ENCODE results near the gene ALPK3.

Gene ALPK3

DNA sequence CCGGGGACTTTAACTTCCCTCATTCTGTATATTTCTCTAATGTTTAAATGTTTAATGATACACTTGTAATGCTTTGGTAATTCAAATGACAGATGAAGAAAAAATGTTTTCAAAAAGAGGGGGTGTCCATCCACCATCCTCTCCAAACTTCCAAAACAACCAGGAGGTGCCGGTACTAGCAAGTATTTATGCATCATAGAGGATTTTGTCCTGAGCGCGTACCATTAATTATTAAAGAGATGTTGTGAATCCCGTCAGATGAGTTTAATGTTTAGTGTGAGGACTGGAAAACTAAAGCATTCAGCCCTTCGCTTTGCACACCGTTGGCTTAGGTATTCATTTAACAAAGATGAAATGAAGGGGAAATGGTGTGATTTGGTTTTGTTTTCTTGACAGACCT is 68.6 kb downstream of the ALPK3 start:
- no peak for DNase-seq (ENCODE audit: low spot score)
- Histone ChIP-seq H3K4me3 (ENCODE audit: severe bottlenecking) (no peak overlapping the region), H3K27ac (ENCODE audit: poor library complexity, severe bottlenecking) (no peak overlapping the region), H3K27me3 (ENCODE audit: insufficient read depth, poor library complexity, severe bottlenecking) (no peaks in the 10 kb centered on the region), H3K36me3 (ENCODE audit: low read depth) (no peaks in the 10 kb centered on the region), H3K9me3 (ENCODE audit: severe bottlenecking) (no peaks in the 10 kb centered on the region), H3K4me1 (ENCODE audit: insufficient read depth, poor library complexity, severe bottlenecking) (no peaks in the 10 kb centered on the region)
- TF ChIP-seq, protein P1, sequence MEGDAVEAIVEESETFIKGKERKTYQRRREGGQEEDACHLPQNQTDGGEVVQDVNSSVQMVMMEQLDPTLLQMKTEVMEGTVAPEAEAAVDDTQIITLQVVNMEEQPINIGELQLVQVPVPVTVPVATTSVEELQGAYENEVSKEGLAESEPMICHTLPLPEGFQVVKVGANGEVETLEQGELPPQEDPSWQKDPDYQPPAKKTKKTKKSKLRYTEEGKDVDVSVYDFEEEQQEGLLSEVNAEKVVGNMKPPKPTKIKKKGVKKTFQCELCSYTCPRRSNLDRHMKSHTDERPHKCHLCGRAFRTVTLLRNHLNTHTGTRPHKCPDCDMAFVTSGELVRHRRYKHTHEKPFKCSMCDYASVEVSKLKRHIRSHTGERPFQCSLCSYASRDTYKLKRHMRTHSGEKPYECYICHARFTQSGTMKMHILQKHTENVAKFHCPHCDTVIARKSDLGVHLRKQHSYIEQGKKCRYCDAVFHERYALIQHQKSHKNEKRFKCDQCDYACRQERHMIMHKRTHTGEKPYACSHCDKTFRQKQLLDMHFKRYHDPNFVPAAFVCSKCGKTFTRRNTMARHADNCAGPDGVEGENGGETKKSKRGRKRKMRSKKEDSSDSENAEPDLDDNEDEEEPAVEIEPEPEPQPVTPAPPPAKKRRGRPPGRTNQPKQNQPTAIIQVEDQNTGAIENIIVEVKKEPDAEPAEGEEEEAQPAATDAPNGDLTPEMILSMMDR (IDR thresholded peaks at IDR 0.05; ENCODE audit: poor library complexity, severe bottlenecking), result no peak
- no peak for ATAC-seq (ENCODE audit: low read depth)

DNA sequence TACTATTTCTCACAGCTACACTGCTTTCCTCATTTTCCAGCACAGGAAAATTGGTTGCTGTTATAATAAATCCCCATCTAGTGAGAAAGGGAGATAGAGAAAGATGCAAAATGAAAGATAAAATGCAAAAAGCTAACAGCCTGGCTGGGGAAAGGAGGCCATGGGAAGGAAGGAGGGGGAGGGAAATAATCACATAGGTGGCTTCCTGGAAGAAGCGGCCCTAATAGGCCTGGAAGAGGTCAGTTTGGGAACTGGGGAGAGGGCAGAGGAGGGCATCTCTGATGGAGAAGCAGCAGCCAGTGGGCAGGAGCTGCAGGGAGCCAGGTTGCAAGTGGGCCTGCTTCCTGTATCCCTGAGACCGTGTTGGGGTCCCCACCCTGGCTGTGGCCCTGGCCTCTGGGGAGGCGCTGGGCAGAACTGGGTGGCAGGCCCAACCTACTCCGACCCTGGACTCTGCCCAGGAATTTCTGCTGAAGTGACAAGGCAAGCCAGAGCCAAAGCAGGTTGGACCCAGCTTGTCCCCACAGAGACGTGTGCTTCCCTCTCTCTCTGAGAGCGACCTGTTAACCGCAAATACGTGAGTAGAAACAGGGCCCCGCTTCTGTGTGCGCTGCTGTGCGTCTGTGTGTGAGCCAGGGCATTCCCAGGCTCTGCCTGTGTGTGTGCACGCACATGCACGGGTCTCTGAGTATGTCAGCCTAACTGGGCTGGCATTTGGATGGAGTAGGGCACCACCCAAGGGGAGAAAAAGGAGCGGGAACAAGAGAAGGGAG is 69.2 kb downstream of the ALPK3 start:
- Histone ChIP-seq H3K36me3 (ENCODE audit: low read depth) (no peaks in the 10 kb centered on the region), H3K4me1 (ENCODE audit: insufficient read depth, poor library complexity, severe bottlenecking) (no peaks in the 10 kb centered on the region), H3K27ac (ENCODE audit: poor library complexity, severe bottlenecking) (no peak overlapping the region), H3K9me3 (ENCODE audit: severe bottlenecking) (no peaks in the 10 kb centered on the region), H3K4me3 (ENCODE audit: severe bottlenecking) (no peak overlapping the region), H3K27me3 (ENCODE audit: insufficient read depth, poor library complexity, severe bottlenecking) (no peaks in the 10 kb centered on the region)
- DNase-seq (ENCODE audit: low spot score), result no peak
- TF ChIP-seq, protein P1 (IDR thresholded peaks at IDR 0.05; ENCODE audit: poor library complexity, severe bottlenecking), result no peak
- ATAC-seq (ENCODE audit: low read depth), result no peak

DNA sequence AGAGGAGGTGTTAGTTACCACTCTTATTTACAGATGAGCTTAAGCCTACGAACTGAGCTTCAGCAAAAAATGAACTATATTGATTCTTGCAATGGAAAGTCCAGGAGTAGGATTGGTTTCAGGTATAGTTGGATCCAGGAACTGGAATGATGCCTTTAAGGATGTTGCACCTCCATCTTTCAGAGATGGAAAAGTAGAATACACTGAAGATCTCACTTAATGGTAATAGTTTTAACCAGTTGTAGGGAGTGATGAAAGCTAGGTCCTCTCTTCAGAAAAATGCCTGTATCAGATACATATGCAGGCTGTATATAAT is 69.8 kb downstream of the ALPK3 start:
- no peak for ATAC-seq (ENCODE audit: low read depth)
- H3K4me3 ChIP-seq (ENCODE audit: severe bottlenecking), result no peak overlapping the region
- no peaks in the 10 kb centered on the region for H3K9me3 ChIP-seq (ENCODE audit: severe bottlenecking)
- no peaks in the 10 kb centered on the region for H3K4me1 ChIP-seq (ENCODE audit: insufficient read depth, poor library complexity, severe bottlenecking)
- DNase-seq (ENCODE audit: low spot score), result no peak
- H3K27me3 ChIP-seq (ENCODE audit: insufficient read depth, poor library complexity, severe bottlenecking), result no peaks in the 10 kb centered on the region
- H3K27ac ChIP-seq (ENCODE audit: poor library complexity, severe bottlenecking), result no peak overlapping the region
- TF ChIP-seq, protein P1 (IDR thresholded peaks at IDR 0.05; ENCODE audit: poor library complexity, severe bottlenecking), result no peak
- no peaks in the 10 kb centered on the region for H3K36me3 ChIP-seq (ENCODE audit: low read depth)

DNA sequence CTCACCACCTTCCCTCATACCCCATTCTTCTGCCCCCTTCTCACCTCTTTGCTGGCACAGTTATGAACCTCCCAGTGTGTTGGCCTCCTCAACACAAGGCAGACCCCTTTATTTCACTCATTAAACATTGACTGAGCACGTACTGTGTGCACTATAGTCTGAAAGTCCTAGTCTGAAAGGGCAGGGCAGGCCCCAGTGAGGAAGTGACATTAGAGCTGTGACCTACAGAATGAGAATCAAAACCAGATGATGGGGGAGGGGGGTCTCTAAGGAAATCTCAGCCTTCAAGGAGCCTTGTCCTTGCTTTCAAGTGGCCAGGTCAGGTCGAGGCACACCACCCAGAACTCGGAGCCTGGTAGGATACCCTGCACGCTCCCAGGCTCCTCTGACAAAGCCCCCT is 70.8 kb downstream of the ALPK3 start:
- no peak overlapping the region for H3K27ac ChIP-seq (ENCODE audit: poor library complexity, severe bottlenecking)
- TF ChIP-seq, protein P1 (IDR thresholded peaks at IDR 0.05; ENCODE audit: poor library complexity, severe bottlenecking), result no peak
- no peaks in the 10 kb centered on the region for H3K36me3 ChIP-seq (ENCODE audit: low read depth)
- H3K27me3 ChIP-seq (ENCODE audit: insufficient read depth, poor library complexity, severe bottlenecking), result no peaks in the 10 kb centered on the region
- H3K4me3 ChIP-seq (ENCODE audit: severe bottlenecking), result no peak overlapping the region
- ATAC-seq (ENCODE audit: low read depth) (no peak), DNase-seq (ENCODE audit: low spot score) (no peak)
- no peaks in the 10 kb centered on the region for H3K9me3 ChIP-seq (ENCODE audit: severe bottlenecking)
- no peaks in the 10 kb centered on the region for H3K4me1 ChIP-seq (ENCODE audit: insufficient read depth, poor library complexity, severe bottlenecking)

DNA sequence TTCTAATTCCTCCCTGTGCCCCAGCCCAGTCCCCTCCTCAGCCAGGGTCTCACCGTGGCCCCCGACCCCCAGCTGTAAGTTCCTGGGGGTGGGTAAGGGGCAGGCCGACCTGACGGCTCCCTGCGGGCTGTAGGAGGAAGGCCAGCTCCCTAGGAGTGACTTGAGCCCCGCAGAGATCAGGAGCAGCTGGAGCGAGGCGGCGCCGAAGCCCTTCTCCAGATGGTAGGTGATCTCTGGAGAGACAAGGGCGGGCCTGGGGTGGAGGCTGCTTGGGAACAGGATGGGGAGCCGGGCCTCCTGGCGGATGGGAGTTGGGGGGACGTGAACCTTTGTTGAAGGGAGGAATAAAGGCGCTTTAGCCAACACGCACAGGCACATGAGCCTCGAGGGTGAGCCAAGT is 71.5 kb downstream of the ALPK3 start:
- Histone ChIP-seq H3K27ac (ENCODE audit: poor library complexity, severe bottlenecking) (no peak overlapping the region), H3K9me3 (ENCODE audit: severe bottlenecking) (no peaks in the 10 kb centered on the region), H3K27me3 (ENCODE audit: insufficient read depth, poor library complexity, severe bottlenecking) (no peaks in the 10 kb centered on the region), H3K4me1 (ENCODE audit: insufficient read depth, poor library complexity, severe bottlenecking) (no peaks in the 10 kb centered on the region), H3K36me3 (ENCODE audit: low read depth) (no peaks in the 10 kb centered on the region), H3K4me3 (ENCODE audit: severe bottlenecking) (no peak overlapping the region)
- DNase-seq (ENCODE audit: low spot score) (no peak), ATAC-seq (ENCODE audit: low read depth) (no peak)
- TF ChIP-seq, protein P1 (IDR thresholded peaks at IDR 0.05; ENCODE audit: poor library complexity, severe bottlenecking), result no peak
